K562 (cell line): Measurements from ENCODE around the gene ATP5PD. TPM values are rescaled to one million over a fixed set of nuclear protein-coding genes. Genes with fewer than 3 reads are reported as not detected.

ENCODE experiments used
- ATAC-seq: fragments of 200-7000 bp; cut with Tn5 transposase; 3 replicates; pipeline ENCODE4 v1.9.1; 2020; ENCODE audit warnings: moderate library complexity
- BruUV-seq: library from RNA; stranded (reverse); fragments of 400-500 nt; replicated peaks from 2 replicates; lab custom pipeline; 2021; lab: Mats Ljungman, UMichigan
- CTCF ChIA-PET: fragments of 300-600 bp; formaldehyde crosslinking; extraction: SDS; loops from one replicate; lab custom pipeline; 2021; ENCODE audit warnings: low intra/inter-chr PET ratio; lab: Yijun Ruan, JAX
- POLR2A ChIA-PET: fragments of 300-600, 350-650 bp; sonication (Branson Sonifier 250); formaldehyde crosslinking; extraction: SDS; loops from one replicate; lab custom pipeline; 2021; ENCODE audit warnings: antibody characterized with exemption, inconsistent platforms; lab: Yijun Ruan, JAX
- DNase-seq, 4 experiments: peaks; one replicate each; pipeline versions ENCODE4 v3.0.0 to v3.0.0-alpha.2; 2011 to 2018; ENCODE audit warnings: low spot score in 3 of 4, mixed read lengths in 3 of 4; ENCODE audit errors: extremely low read depth in 1 of 4
- FAIRE-seq: peaks from 2 replicates; lab custom pipeline; 2011; peaks lifted over from hg19 to GRCh38; lab: Jason Lieb, UNC
- H2AFZ ChIP-seq: 2 replicates; pipeline ENCODE4 v1.6.0; 2011; ENCODE audit warnings: low read depth, low read length, control low read depth, inconsistent platforms
- H3K27ac ChIP-seq: fragments of 200-600 bp; 3 replicates; pipeline ENCODE4 v1.8.0; 2011; ENCODE audit warnings: low read depth, mild to moderate bottlenecking, control low read depth, inconsistent platforms, low read length, moderate library complexity, mixed read lengths; ENCODE audit errors: extremely low read depth
- H3K27me3 ChIP-seq, 2 experiments: fragments of 300-600 bp in 1 of 2; 2 replicates in 1 of 2; 3 replicates in 1 of 2; pipeline versions ENCODE4 v1.6.0 to v1.8.0; 2011; ENCODE audit warnings: inconsistent platforms in 2 of 2, low read length in 2 of 2, mild to moderate bottlenecking in 1 of 2, mixed read lengths in 1 of 2, moderate library complexity in 1 of 2; ENCODE audit not compliant: control insufficient read depth in 2 of 2, insufficient read depth in 2 of 2
- H3K36me3 ChIP-seq: fragments of 300-600 bp; 3 replicates; pipeline ENCODE4 v1.8.0; 2011; ENCODE audit warnings: mild to moderate bottlenecking, low read length, inconsistent platforms; ENCODE audit not compliant: control insufficient read depth, insufficient read depth
- H3K4me1 ChIP-seq, 2 experiments: fragments of 200-600 bp in 1 of 2; replicated peaks in 1 of 2; 2 replicates in 1 of 2; 3 replicates in 1 of 2; pipeline versions ENCODE4 v1.5.1 to v1.8.0; 2011; ENCODE audit warnings: inconsistent platforms in 2 of 2, low read length in 2 of 2, mild to moderate bottlenecking in 1 of 2, mixed read lengths in 1 of 2, moderate library complexity in 1 of 2; ENCODE audit not compliant: control insufficient read depth in 2 of 2, insufficient read depth in 2 of 2
- H3K4me2 ChIP-seq: 2 replicates; pipeline ENCODE4 v1.6.1; 2011; ENCODE audit warnings: low read length, control low read depth, inconsistent platforms, mixed read lengths; ENCODE audit not compliant: insufficient read depth
- H3K4me3 ChIP-seq: fragments of 200-600 bp; sonication (generic), shearing (Covaris generic); 2 replicates; pipeline ENCODE4 v1.5.1; 2016; ENCODE audit warnings: control low read depth, inconsistent platforms
- H3K79me2 ChIP-seq: fragments of 200-600 bp; 3 replicates; pipeline ENCODE4 v1.8.0; 2011; ENCODE audit warnings: low read length, inconsistent platforms; ENCODE audit not compliant: control insufficient read depth, insufficient read depth
- H3K9ac ChIP-seq, 2 experiments: 2 replicates each; pipeline versions ENCODE4 v1.6.0 to v1.6.1; 2011; ENCODE audit warnings: low read depth in 2 of 2, low read length in 2 of 2, control low read depth in 1 of 2, inconsistent platforms in 1 of 2, mild to moderate bottlenecking in 1 of 2, mixed read lengths in 1 of 2; ENCODE audit not compliant: insufficient read depth in 1 of 2
- H3K9me1 ChIP-seq: one replicate; pipeline ENCODE4 v1.6.0; 2011; ENCODE audit warnings: inconsistent platforms, mild to moderate bottlenecking, low read length, moderate library complexity; ENCODE audit not compliant: control insufficient read depth, insufficient read depth
- H3K9me3 ChIP-seq: replicated peaks from 2 replicates; pipeline ENCODE4 v1.5.1; 2011; ENCODE audit warnings: low read depth, low read length, inconsistent platforms; ENCODE audit not compliant: control insufficient read depth, insufficient read depth
- H4K20me1 ChIP-seq: replicated peaks from 2 replicates; pipeline ENCODE4 v1.6.1; 2011; ENCODE audit warnings: low read length, inconsistent platforms, mixed read lengths; ENCODE audit not compliant: control insufficient read depth, insufficient read depth
- FOS ChIP-seq: IDR thresholded peaks from 3 replicates; pipeline ENCODE4 v1.6.1; 2011; ENCODE audit not compliant: insufficient read length; ENCODE audit errors: extremely low read depth
- GABPB1 ChIP-seq: sonication (generic); formaldehyde crosslinking; IDR thresholded peaks from 2 replicates; pipeline ENCODE4 v1.8.0; 2022; ENCODE audit warnings: mild to moderate bottlenecking, missing genetic modification reagents
- ILF3 ChIP-seq: fragments of 450-650 bp; IDR thresholded peaks from 2 replicates; pipeline ENCODE4 v1.6.1; 2018; ENCODE audit warnings: antibody characterized with exemption, mild to moderate bottlenecking, moderate library complexity, borderline replicate concordance
- KAT2B ChIP-seq: IDR thresholded peaks from one replicate; pipeline ENCODE4 v1.6.1; 2012; ENCODE audit warnings: low read depth, mild to moderate bottlenecking, control low read depth, inconsistent platforms, low read length, moderate library complexity
- NBN ChIP-seq: fragments of 450-650 bp; IDR thresholded peaks from 2 replicates; pipeline ENCODE4 v1.6.1; 2016; ENCODE audit warnings: low read depth, mild to moderate bottlenecking
- PHB2 ChIP-seq: fragments of 450-650 bp; IDR thresholded peaks from 2 replicates; pipeline ENCODE4 v1.6.1; 2017; ENCODE audit warnings: low read depth
- POLR2AphosphoS2 ChIP-seq: IDR thresholded peaks from 2 replicates; pipeline ENCODE4 v1.6.1; 2012; ENCODE audit warnings: low read length, improper control_type of control experiment
- PTRF ChIP-seq: fragments of 450-650 bp; IDR thresholded peaks from 2 replicates; pipeline ENCODE4 v1.6.1; 2016; ENCODE audit warnings: mild to moderate bottlenecking, missing genetic modification characterization, missing compliant biosample characterization
- SP1 ChIP-seq: sonication (generic); formaldehyde crosslinking; IDR thresholded peaks from 2 replicates; pipeline ENCODE4 v1.8.1; 2022; ENCODE audit warnings: mild to moderate bottlenecking, missing genetic modification reagents
- SRSF9 ChIP-seq: fragments of 200-400 bp; formaldehyde crosslinking; IDR thresholded peaks from 2 replicates; pipeline ENCODE4 v1.6.1; 2017; ENCODE audit warnings: low read depth, low read length, borderline replicate concordance
- U2AF1 ChIP-seq: fragments of 200-400 bp; formaldehyde crosslinking; optimal IDR thresholded peaks from 2 replicates; pipeline ENCODE3; 2017; ENCODE audit warnings: mild to moderate bottlenecking, low read depth, low read length, moderate library complexity
- ZNF395 ChIP-seq: fragments of 200-800 bp; sonication (Bioruptor generic); IDR thresholded peaks from 2 replicates; pipeline ENCODE4 v1.6.1; 2017; ENCODE audit warnings: missing genetic modification characterization, missing compliant biosample characterization
- WGBS: fragments of 100-300 bp; shearing (Covaris generic); methylation state at CpG from one replicate; pipeline ENCODE4 v1.1.6; 2016; ENCODE audit warnings: low coverage, mixed read lengths; ENCODE audit not compliant: insufficient coverage; ENCODE audit errors: missing lambda C conversion rate; 5-methylcytosine and 5-hydroxymethylcytosine counted together
- in situ Hi-C: fragments of 300-500 bp; cut with MboI; formaldehyde crosslinking; loops from 4 replicates; pipeline ENCODE4 v1.15.0; 2018; ENCODE audit warnings: inconsistent platforms, mixed read lengths
- intact Hi-C: fragments of 100-400 bp; cut with micrococcal nuclease; formaldehyde crosslinking; loops from 2 replicates; pipeline ENCODE4 v1.14.2; 2022
- polyA plus RNA-seq, 8 experiments: library from polyadenylated mRNA; depleted of rRNA in 4 of 8; stranded (reverse) in 5 of 8; unstranded in 3 of 8; fragments of >200 nt; fragmentation: Nextera tagmentation in 2 of 8; fragmentation: Illumina TruSeq in 1 of 8; extraction: Ambion mirVana in 2 of 8; extraction: Trizol in 1 of 8; gene quantifications; 2 replicates each; pipeline versions ENCODE4 v1.2.1 to v1.2.3, GENCODE V29; 2011 to 2014; ENCODE audit warnings: inconsistent platforms in 1 of 8, missing spikeins in 1 of 8
- total RNA-seq, 7 experiments: library from RNA; depleted of rRNA in 6 of 7; stranded (reverse); fragments of >200 nt in 6 of 7; fragmentation: Illumina TruSeq in 2 of 7; extraction: Trizol in 2 of 7; gene quantifications; 2 replicates each; pipeline versions ENCODE4 v1.2.1 to v1.2.3, GENCODE V29; 2011 to 2021; ENCODE audit warnings: low replicate concordance in 1 of 7
- TF ChIP-seq, protein P1 (sequence below): IDR thresholded peaks from 2 replicates; pipeline ENCODE4 v1.6.1; 2011; ENCODE audit warnings: borderline replicate concordance, low read depth, mild to moderate bottlenecking, moderate library complexity, low read length; ENCODE audit not compliant: insufficient read depth, poor library complexity, severe bottlenecking

The ATP5PD gene
- total and polyA plus RNA-seq, 9 of the 15 experiments (the other 6 are each of a cell fraction or from before 2014, with no cell fraction given) = 271 to 828 (median 432) TPM

- CTCF ChIA-PET = no interaction called here
- H2AFZ ChIP-seq = no peak overlapping the region
- peaks cover 49% of the 10 kb centered on the region for H3K36me3 ChIP-seq
- H3K9me3 ChIP-seq = no peaks in the 10 kb centered on the region
- no peak overlapping the region for H3K4me3 ChIP-seq
- H3K9me1 ChIP-seq = no peaks in the 10 kb centered on the region
- no peak overlapping the region for H3K27ac ChIP-seq
- BruUV-seq = no TSS peak
- ATAC-seq = no peak
- in situ Hi-C loops = no loop called here
- no peak for DNase-seq
- POLR2A ChIA-PET = interaction anchor here (0.6 to 2.5 kb wide), 3 partner anchors 113 to 1716 kb away, joined by 3 to 7 read pairs (median 3); partner anchors contain the start of gene JPT1
- H4K20me1 ChIP-seq = no peaks in the 10 kb centered on the region; the same call in 1 of the 2 replicates
- no peak overlapping the region for H3K4me2 ChIP-seq
- no peak for TF ChIP-seq SP1 (CRISPR knock-in tag)
- no peak for TF ChIP-seq FOS
- TF ChIP-seq NBN = no peak
- TF ChIP-seq KAT2B = no peak
- TF ChIP-seq PTRF (tag) = no peak
- no peak for TF ChIP-seq PHB2
- TF ChIP-seq SRSF9 = no peak
- TF ChIP-seq, protein P1, sequence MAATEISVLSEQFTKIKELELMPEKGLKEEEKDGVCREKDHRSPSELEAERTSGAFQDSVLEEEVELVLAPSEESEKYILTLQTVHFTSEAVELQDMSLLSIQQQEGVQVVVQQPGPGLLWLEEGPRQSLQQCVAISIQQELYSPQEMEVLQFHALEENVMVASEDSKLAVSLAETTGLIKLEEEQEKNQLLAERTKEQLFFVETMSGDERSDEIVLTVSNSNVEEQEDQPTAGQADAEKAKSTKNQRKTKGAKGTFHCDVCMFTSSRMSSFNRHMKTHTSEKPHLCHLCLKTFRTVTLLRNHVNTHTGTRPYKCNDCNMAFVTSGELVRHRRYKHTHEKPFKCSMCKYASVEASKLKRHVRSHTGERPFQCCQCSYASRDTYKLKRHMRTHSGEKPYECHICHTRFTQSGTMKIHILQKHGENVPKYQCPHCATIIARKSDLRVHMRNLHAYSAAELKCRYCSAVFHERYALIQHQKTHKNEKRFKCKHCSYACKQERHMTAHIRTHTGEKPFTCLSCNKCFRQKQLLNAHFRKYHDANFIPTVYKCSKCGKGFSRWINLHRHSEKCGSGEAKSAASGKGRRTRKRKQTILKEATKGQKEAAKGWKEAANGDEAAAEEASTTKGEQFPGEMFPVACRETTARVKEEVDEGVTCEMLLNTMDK = no peak
- TF ChIP-seq GABPB1 (CRISPR knock-in tag) = no peak
- TF ChIP-seq U2AF1 = no peak
- no peak for TF ChIP-seq ZNF395
- TF ChIP-seq ILF3 = no peak
- no peak for TF ChIP-seq POLR2AphosphoS2
- TF ChIP-seq, all 486 proteins: peak for 0
- Histone ChIP-seq H3K9ac (no peak overlapping the region), H3K4me1 (peaks cover 6 to 11% of the 10 kb centered on the region in 2 experiments; a peak in 4 of 5 replicates), H3K79me2 (peaks cover 20% of the 10 kb centered on the region), H3K27me3 (no peaks in the 10 kb centered on the region)
- WGBS = 93% methylated on average over 12 of the region's 12 CpGs
- FAIRE-seq = no peak
- intact Hi-C loops = no loop called here
Observed at GRCh38 chr17:75041656-75042280, 5.0 kb downstream of the ATP5PD start.
